Common myeloid progenitor, CD34-positive (primary cell): ENCODE results near the gene KIF12.

Experiments used
- CTCF ChIA-PET: fragments of 350-600 bp; sonication (Branson Sonifier 250); formaldehyde crosslinking; loops from one replicate; lab custom pipeline; 2021; ENCODE audit warnings: antibody characterized with exemption; lab: Charles Lee
- POLR2A ChIA-PET: fragments of 350-600 bp; sonication (Branson Sonifier 250); formaldehyde crosslinking; loops from one replicate; lab custom pipeline; 2021; ENCODE audit warnings: antibody characterized with exemption; lab: Charles Lee
- DNase-seq, 3 donors: peaks; one replicate each; pipeline versions ENCODE4 v3.0.0 to v3.0.0-alpha.2; 2013
- H3K27ac ChIP-seq, 2 experiments: 1 replicate in 1 of 2; 2 replicates in 1 of 2; pipeline ENCODE4 v1.7.0; 2013; ENCODE audit warnings: inconsistent platforms in 2 of 2, low read length in 2 of 2, mild to moderate bottlenecking in 2 of 2, low read depth in 1 of 2, moderate library complexity in 1 of 2; ENCODE audit not compliant: severe bottlenecking in 2 of 2, insufficient read depth in 1 of 2, poor library complexity in 1 of 2
- H3K27me3 ChIP-seq, 5 experiments: replicated peaks in 2 of 5; 1 replicate in 3 of 5; 2 replicates in 2 of 5; pipeline versions ENCODE4 v1.6.1 to v1.7.0; 2013; ENCODE audit warnings: low read length in 4 of 5, mild to moderate bottlenecking in 2 of 5, moderate library complexity in 2 of 5, inconsistent platforms in 1 of 5; ENCODE audit not compliant: insufficient read depth in 5 of 5, control insufficient read depth in 4 of 5
- H3K36me3 ChIP-seq, 4 experiments: 1 replicate in 2 of 4; 2 replicates in 2 of 4; pipeline versions ENCODE4 v1.6.1 to v1.7.0; 2013; ENCODE audit warnings: low read length in 3 of 4, control low read depth in 1 of 4, mild to moderate bottlenecking in 1 of 4; ENCODE audit not compliant: control insufficient read depth in 4 of 4, insufficient read depth in 4 of 4
- H3K4me1 ChIP-seq, 4 experiments: 1 replicate in 3 of 4; 2 replicates in 1 of 4; pipeline versions ENCODE4 v1.6.1 to v1.7.1; 2013; ENCODE audit warnings: low read length in 3 of 4, mild to moderate bottlenecking in 3 of 4, control low read depth in 1 of 4, inconsistent platforms in 1 of 4, moderate library complexity in 1 of 4; ENCODE audit not compliant: control insufficient read depth in 4 of 4, insufficient read depth in 4 of 4; ENCODE audit errors: control extremely low read depth in 1 of 4
- H3K4me3 ChIP-seq, 7 experiments: 1 replicate in 4 of 7; 2 replicates in 3 of 7; pipeline versions ENCODE4 v1.5.1 to v1.7.0; 2013; ENCODE audit warnings: mild to moderate bottlenecking in 7 of 7, low read length in 6 of 7, moderate library complexity in 6 of 7, inconsistent platforms in 2 of 7, low read depth in 2 of 7, control low read depth in 1 of 7; ENCODE audit not compliant: insufficient read depth in 4 of 7, control insufficient read depth in 1 of 7; ENCODE audit errors: extremely low read depth in 1 of 7
- H3K9me3 ChIP-seq, 5 experiments: 1 replicate in 4 of 5; 2 replicates in 1 of 5; pipeline versions ENCODE4 v1.6.1 to v1.7.1; 2013; ENCODE audit warnings: low read length in 4 of 5, mild to moderate bottlenecking in 2 of 5, inconsistent platforms in 1 of 5, low read depth in 1 of 5, moderate library complexity in 1 of 5; ENCODE audit not compliant: control insufficient read depth in 4 of 5, insufficient read depth in 2 of 5; ENCODE audit errors: control extremely low read depth in 1 of 5
- WGBS: methylation state at CpG from one replicate; pipeline ENCODE4 v1.1.5; 2013; ENCODE audit not compliant: insufficient coverage; 5-methylcytosine and 5-hydroxymethylcytosine counted together

Gene KIF12

DNA sequence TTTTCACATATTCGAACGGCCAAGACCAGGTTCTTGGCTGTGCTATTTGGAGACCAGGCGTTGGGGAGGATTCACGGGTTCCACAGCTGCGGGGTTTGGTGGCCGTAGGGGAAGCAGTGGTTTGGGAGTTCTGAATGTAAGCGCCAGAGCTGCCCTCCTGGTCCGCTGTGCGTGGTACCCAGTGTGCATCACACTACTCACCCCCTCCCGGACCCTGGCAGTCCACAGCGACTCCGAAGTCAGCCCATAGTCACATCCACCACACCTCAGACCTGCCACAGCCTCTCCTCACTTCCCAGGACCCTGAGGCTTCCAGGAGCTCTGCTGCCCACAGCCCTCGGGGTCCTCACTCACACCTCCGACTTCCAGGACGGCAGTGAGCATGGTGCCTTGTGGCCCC lies 47.8 kb downstream of the KIF12 start:
- H3K4me1 ChIP-seq: no peaks in the 10 kb centered on the region
- peaks cover 4 to 62% (median 35%) of the 10 kb centered on the region in 4 experiments for H3K36me3 ChIP-seq
- ChIA-PET CTCF (interaction anchor here (1.5 kb wide), 1 partner anchor 13 kb away, joined by 3 read pairs; no protein-coding TSS in a partner anchor), POLR2A (interaction anchor here (0.6 kb wide), 1 partner anchor 92 kb away, joined by 5 read pairs; no protein-coding TSS in a partner anchor)
- no peak for DNase-seq
- H3K9me3 ChIP-seq: no peaks in the 10 kb centered on the region
- H3K4me3 ChIP-seq: no peak overlapping the region
- H3K27ac ChIP-seq: no peak overlapping the region
- no peaks in the 10 kb centered on the region for H3K27me3 ChIP-seq
- 96% methylated on average over 10 of the region's 15 CpGs for WGBS

DNA sequence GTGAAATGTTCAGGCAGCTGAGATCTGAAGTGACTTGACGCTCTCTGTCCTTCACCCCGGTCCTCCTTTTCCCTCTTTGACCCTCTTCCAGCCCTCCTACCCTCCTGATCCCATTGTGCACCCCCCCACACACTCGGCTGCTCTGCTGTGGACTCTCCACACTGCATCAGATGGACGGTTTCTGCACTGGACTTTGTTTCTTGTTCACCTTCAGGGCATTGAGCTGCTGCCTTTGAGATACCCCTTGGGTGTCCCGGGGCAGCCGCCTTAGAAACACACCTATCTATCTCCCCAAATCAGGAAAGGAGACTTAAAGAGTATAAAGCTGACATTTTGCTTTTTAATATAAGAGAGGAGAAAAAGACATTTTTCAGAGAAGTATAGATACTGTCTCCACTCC lies 48.4 kb downstream of the KIF12 start:
- no peak overlapping the region for H3K27ac ChIP-seq
- H3K4me1 ChIP-seq: no peaks in the 10 kb centered on the region
- ChIA-PET POLR2A (no interaction called here), CTCF (interaction anchor here (1.5 kb wide), 1 partner anchor 12 kb away, joined by 3 read pairs; no protein-coding TSS in a partner anchor)
- peaks cover 4 to 62% (median 35%) of the 10 kb centered on the region in 4 experiments for H3K36me3 ChIP-seq
- WGBS: 100% methylated on average over 3 of the region's 6 CpGs
- no peak overlapping the region for H3K4me3 ChIP-seq
- no peak for DNase-seq
- no peaks in the 10 kb centered on the region for H3K9me3 ChIP-seq
- H3K27me3 ChIP-seq: no peaks in the 10 kb centered on the region

DNA sequence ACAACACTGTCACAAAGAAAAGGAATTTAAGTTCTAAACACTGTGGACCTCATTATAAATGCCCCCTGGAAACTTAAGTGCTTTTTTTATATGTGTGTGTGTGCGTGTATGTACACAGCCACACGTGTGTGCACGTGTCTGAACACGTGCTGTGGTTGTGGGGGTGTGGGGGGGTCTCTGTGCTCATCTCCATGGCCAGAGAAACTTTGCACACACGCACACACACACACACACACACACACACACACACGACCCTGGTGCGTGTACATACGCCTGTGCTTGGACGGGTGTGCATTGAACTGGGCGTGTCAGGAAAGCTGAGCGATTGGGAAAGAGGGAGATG lies 48.9 kb downstream of the KIF12 start:
- ChIA-PET POLR2A (no interaction called here), CTCF (no interaction called here)
- H3K27me3 ChIP-seq: no peaks in the 10 kb centered on the region
- H3K4me3 ChIP-seq: no peak overlapping the region
- peaks cover 4 to 65% (median 35%) of the 10 kb centered on the region in 4 experiments for H3K36me3 ChIP-seq
- H3K27ac ChIP-seq: no peak overlapping the region
- no peaks in the 10 kb centered on the region for H3K9me3 ChIP-seq
- no peak for DNase-seq
- no peaks in the 10 kb centered on the region for H3K4me1 ChIP-seq
- 100% methylated on average over 4 of the region's 11 CpGs for WGBS

DNA sequence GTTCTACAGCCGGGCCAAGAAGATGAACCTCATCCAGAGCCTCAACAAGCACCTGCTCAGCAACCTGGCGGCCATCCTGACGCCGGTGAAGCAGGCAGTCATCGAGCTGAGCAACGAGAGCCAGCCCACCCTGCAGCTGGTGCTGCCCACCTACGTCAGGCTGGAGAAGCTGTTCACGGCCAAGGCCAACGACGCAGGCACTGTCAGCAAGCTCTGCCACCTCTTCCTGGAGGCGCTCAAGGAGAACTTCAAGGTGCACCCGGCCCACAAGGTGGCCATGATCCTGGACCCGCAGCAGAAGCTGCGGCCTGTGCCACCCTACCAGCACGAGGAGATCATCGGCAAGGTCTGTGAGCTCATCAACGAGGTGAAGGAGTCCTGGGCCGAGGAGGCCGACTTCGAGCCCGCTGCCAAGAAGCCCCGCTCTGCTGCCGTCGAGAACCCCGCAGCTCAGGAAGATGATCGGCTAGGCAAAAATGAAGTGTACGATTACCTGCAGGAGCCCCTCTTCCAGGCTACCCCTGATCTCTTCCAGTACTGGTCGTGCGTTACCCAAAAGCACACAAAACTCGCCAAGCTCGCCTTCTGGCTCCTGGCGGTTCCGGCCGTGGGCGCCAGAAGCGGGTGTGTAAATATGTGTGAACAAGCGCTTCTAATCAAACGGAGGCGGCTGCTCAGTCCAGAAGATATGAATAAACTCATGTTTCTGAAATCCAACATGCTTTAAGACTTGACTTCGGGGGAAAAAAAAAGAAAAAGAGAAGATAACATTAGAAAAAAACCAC lies 49.5 kb downstream of the KIF12 start:
- Histone ChIP-seq H3K27ac (no peak overlapping the region), H3K4me1 (no peaks in the 10 kb centered on the region), H3K27me3 (no peaks in the 10 kb centered on the region), H3K36me3 (peaks cover 4 to 62% (median 34%) of the 10 kb centered on the region in 4 experiments), H3K9me3 (no peaks in the 10 kb centered on the region), H3K4me3 (no peak overlapping the region)
- whole genome bisulfite sequencing: 95% methylated on average over 31 of the region's 40 CpGs
- DNase-seq: no peak
- POLR2A ChIA-PET: no interaction called here
- CTCF ChIA-PET: no interaction called here

DNA sequence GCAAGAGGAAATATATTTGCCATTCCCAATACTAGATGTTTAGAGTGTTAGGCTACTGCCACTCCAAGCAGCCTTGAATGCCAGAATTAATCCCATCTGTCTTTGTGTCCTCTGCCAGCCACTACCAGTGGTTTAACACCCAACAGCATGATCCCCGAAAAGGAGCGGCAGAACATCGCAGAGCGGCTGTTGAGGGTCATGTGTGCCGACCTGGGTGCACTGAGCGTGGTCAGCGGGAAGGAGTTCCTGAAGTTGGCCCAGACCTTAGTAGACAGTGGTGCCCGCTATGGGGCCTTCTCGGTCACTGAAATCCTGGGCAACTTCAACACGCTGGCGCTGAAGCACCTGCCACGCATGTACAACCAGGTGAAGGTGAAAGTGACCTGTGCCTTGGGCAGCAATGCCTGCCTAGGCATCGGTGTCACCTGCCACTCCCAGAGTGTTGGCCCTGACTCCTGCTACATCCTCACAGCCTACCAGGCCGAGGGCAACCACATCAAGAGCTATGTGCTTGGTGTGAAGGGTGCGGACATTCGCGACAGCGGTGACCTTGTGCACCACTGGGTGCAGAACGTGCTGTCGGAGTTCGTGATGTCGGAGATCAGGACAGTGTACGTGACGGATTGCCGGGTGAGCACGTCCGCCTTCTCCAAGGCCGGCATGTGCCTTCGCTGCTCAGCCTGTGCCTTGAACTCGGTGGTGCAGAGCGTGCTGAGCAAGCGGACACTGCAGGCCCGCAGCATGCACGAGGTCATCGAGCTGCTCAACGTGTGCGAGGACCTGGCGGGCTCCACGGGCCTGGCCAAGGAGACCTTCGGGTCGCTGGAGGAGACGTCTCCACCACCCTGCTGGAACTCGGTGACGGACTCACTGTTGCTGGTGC lies 50.3 kb downstream of the KIF12 start:
- peaks cover 4 to 60% (median 34%) of the 10 kb centered on the region in 4 experiments for H3K36me3 ChIP-seq
- POLR2A ChIA-PET: no interaction called here
- 99% methylated on average over 36 of the region's 44 CpGs for WGBS
- H3K4me1 ChIP-seq: no peaks in the 10 kb centered on the region
- H3K9me3 ChIP-seq: peaks cover 0 to 6% (median 0%) of the 10 kb centered on the region in 5 experiments
- no peak overlapping the region for H3K4me3 ChIP-seq
- CTCF ChIA-PET: no interaction called here
- DNase-seq: no peak
- no peaks in the 10 kb centered on the region for H3K27me3 ChIP-seq
- H3K27ac ChIP-seq: no peak overlapping the region

DNA sequence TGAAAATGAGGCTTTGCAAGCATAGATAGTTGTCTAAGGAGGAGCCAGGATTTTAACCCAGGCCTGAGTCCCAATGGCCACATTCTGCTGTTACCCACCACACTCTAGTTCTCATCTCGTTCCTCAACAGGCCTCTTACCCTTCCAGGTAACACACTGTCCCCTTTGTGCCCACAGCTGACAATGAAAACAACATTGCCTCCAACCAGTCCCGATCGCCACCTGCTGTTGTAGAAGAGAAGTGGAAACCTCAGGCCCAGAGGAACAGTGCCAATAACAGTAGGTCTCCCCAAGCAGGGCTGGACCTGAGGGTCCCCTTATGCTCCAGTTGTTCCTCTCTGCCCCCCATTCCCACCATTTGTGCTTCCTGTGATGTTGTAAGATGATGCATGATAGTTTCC lies 51.4 kb downstream of the KIF12 start:
- Histone ChIP-seq H3K36me3 (peaks cover 4 to 61% (median 35%) of the 10 kb centered on the region in 4 experiments), H3K27me3 (no peaks in the 10 kb centered on the region), H3K4me3 (no peak overlapping the region), H3K4me1 (no peaks in the 10 kb centered on the region), H3K27ac (no peak overlapping the region), H3K9me3 (peaks cover 0 to 11% (median 0%) of the 10 kb centered on the region in 5 experiments)
- WGBS: 100% methylated on average over 2 of the region's 3 CpGs
- ChIA-PET POLR2A (no interaction called here), CTCF (no interaction called here)
- peak; percentile 2 to 22 (median 20) for DNase-seq

DNA sequence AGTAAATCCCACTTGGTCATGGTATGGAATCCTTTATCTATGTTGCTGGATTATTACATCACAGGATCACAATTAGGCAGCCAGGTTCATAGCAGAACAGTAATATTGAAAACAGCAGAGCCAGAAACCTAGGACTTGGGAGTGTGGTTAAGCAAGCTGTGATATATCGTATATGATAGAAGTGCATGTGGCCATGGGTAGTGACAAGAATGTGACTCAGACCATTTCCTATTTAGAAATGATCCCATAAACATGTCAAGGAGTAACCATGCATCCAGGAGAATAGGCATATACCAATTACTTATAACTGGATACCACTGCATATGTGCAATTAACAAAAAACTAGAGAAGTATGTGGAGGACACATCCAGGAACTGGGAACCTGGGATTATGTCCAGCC lies 52.2 kb downstream of the KIF12 start:
- Histone ChIP-seq H3K4me1 (no peaks in the 10 kb centered on the region), H3K36me3 (peaks cover 6 to 55% (median 34%) of the 10 kb centered on the region in 4 experiments), H3K27me3 (no peaks in the 10 kb centered on the region), H3K9me3 (peaks cover 0 to 11% (median 0%) of the 10 kb centered on the region in 5 experiments), H3K4me3 (no peak overlapping the region), H3K27ac (no peak overlapping the region)
- CTCF ChIA-PET: no interaction called here
- POLR2A ChIA-PET: no interaction called here
- no peak for DNase-seq
- 100% methylated on average over 1 of the region's 1 CpG for WGBS
